Activated T-cell treated with anti-CD3 and anti-CD28 coated beads for 1 hour (primary cell): ENCODE measurements around the gene CHST12.
"Not testable (repeated sequence)": the region's sequence is repeated elsewhere in the genome, so short reads cannot be mapped to it uniquely, and the experiment has no call there.

ENCODE experiments used
- DNase-seq: peaks from one replicate; pipeline ENCODE4 v3.0.0-alpha.2; 2020; ENCODE audit warnings: low read depth

Gene CHST12

GRCh38 chr7:2403014-2403717, at the start of gene CHST12:
CHST12 (plus strand) TSS chr7:2403611; CDS start chr7:2432640, 29,029 bp downstream.
- peak; percentile 89 for DNase-seq

- DNase-seq = peak; percentile 86
Measured at GRCh38 chr7:2353936-2354185, 49.5 kb upstream of the CHST12 start.

- DNase-seq = peak; percentile 85
Measured at GRCh38 chr7:2354186-2354938, 49.0 kb upstream of the CHST12 start, which contains the start of gene EIF3B. EIF3B (plus strand) TSS chr7:2354827; CDS start chr7:2354922, 95 bp downstream.

GRCh38 chr7:2354939-2355704, 48.3 kb upstream of the CHST12 start:
- no peak for DNase-seq

GRCh38 chr7:2355705-2356008, 47.8 kb upstream of the CHST12 start:
- no peak for DNase-seq

GRCh38 chr7:2357165-2357564, 46.2 kb upstream of the CHST12 start:
- DNase-seq = no peak

- no peak for DNase-seq
Measured at GRCh38 chr7:2357571-2357970, 45.8 kb upstream of the CHST12 start.

GRCh38 chr7:2358968-2359527, 44.4 kb upstream of the CHST12 start:
- DNase-seq = no peak

GRCh38 chr7:2359610-2360009, 43.8 kb upstream of the CHST12 start:
- DNase-seq = no peak

GRCh38 chr7:2360796-2361195, 42.6 kb upstream of the CHST12 start:
- no peak for DNase-seq

GRCh38 chr7:2362385-2363088, 40.9 kb upstream of the CHST12 start:
- no peak for DNase-seq

GRCh38 chr7:2369139-2369538, 34.3 kb upstream of the CHST12 start:
- DNase-seq = no peak

- DNase-seq = no peak
Measured at GRCh38 chr7:2371329-2371728, 32.1 kb upstream of the CHST12 start.

- no peak for DNase-seq
Measured at GRCh38 chr7:2372724-2373123, 30.7 kb upstream of the CHST12 start.

GRCh38 chr7:2373124-2373556, 30.3 kb upstream of the CHST12 start:
- no peak for DNase-seq

- no peak for DNase-seq
Measured at GRCh38 chr7:2373646-2374045, 29.8 kb upstream of the CHST12 start.

- DNase-seq = no peak
Measured at GRCh38 chr7:2374401-2374800, 29.0 kb upstream of the CHST12 start.

- DNase-seq = no peak
Measured at GRCh38 chr7:2374830-2375728, 28.3 kb upstream of the CHST12 start.

GRCh38 chr7:2376351-2377154, 26.9 kb upstream of the CHST12 start:
- DNase-seq = no peak

- DNase-seq = not testable (repeated sequence)
Measured at GRCh38 chr7:2377492-2377891, 25.9 kb upstream of the CHST12 start.
